Measurements from ENCODE around the gene STAB2. TPM values are rescaled to one million over a fixed set of nuclear protein-coding genes. Genes with fewer than 3 reads are reported as not detected.

Gene STAB2
- total RNA-seq, 1 donor from 2014 or later, result not detected

DNA sequence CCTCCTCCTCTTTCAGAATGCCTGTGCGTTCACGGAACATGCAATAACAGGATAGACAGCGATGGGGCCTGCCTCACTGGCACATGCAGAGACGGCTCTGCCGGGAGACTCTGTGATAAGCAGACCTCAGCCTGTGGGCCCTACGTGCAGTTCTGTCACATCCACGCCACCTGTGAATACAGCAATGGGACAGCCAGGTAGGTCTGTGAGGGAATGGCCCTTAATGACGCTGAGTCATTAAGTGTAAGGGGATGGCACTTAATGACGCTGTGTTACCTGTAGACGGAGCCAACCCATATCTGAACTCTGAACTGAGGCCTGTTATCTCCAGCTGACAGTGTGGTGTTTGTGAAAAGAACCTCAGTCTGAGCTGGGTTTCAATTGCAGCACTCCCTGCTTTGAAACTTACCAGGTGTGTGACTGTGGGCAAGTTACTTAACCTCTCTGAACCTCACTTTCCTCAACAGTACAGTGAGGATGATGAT lies 86.9 kb downstream of the STAB2 start:
- Mint-ChIP-seq H3K27me3 (ENCODE audit: insufficient read depth, low read depth) (peaks cover 8% of the 10 kb centered on the region), H3K4me1 (peaks cover 22% of the 10 kb centered on the region), H3K36me3 (no peaks in the 10 kb centered on the region), H3K27ac (no peak overlapping the region), H3K4me3 (no peak overlapping the region), H3K9me3 (no peaks in the 10 kb centered on the region)
- Histone ChIP-seq H3F3A (ENCODE audit: low read depth) (no peaks in the 10 kb centered on the region), H3K4me2 (no peak overlapping the region), H2AFZ (replicated peaks) (no peak overlapping the region), H3K9ac (no peak overlapping the region), H3K27me3 (no peaks in the 10 kb centered on the region), H3K79me2 (ENCODE audit: low read depth) (no peaks in the 10 kb centered on the region), H4K20me1 (ENCODE audit: low read depth) (no peaks in the 10 kb centered on the region), H3K4me1 (peaks cover 14% of the 10 kb centered on the region), H3K27ac (no peak overlapping the region), H3K4me3 (no peak overlapping the region), H3K36me3 (no peaks in the 10 kb centered on the region), H3K9me3 (ENCODE audit: low read depth) (no peaks in the 10 kb centered on the region)
- no peak for DNase-seq (ENCODE audit: low spot score)
- no peak for TF ChIP-seq EZH2 (IDR thresholded peaks at IDR 0.05)
- no peak for TF ChIP-seq EZH2phosphoT487 (IDR thresholded peaks at IDR 0.05)
- TF ChIP-seq, protein P1, sequence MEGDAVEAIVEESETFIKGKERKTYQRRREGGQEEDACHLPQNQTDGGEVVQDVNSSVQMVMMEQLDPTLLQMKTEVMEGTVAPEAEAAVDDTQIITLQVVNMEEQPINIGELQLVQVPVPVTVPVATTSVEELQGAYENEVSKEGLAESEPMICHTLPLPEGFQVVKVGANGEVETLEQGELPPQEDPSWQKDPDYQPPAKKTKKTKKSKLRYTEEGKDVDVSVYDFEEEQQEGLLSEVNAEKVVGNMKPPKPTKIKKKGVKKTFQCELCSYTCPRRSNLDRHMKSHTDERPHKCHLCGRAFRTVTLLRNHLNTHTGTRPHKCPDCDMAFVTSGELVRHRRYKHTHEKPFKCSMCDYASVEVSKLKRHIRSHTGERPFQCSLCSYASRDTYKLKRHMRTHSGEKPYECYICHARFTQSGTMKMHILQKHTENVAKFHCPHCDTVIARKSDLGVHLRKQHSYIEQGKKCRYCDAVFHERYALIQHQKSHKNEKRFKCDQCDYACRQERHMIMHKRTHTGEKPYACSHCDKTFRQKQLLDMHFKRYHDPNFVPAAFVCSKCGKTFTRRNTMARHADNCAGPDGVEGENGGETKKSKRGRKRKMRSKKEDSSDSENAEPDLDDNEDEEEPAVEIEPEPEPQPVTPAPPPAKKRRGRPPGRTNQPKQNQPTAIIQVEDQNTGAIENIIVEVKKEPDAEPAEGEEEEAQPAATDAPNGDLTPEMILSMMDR (IDR thresholded peaks at IDR 0.05), result no peak

DNA sequence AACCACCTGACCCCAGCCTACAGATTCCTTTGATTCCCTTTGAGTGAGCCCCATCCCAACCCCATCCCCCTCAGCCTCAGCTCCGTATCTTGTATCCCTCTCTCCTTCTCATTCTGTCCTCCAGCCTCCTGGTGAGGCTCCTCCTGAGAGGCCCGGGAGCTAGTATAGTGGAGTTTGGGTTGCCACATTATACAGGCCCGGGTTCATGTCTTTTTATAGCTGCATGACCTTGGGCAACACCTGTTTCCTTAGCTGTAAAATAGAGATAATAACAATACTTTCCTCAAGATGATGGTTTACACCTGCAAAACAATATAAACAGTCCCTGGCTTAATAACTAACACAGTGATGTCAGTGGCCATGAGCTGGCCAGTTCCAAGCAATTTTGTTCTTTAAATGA lies 89.8 kb downstream of the STAB2 start:
- Histone ChIP-seq H3K9me3 (ENCODE audit: low read depth) (no peaks in the 10 kb centered on the region), H3K4me3 (no peak overlapping the region), H2AFZ (replicated peaks) (no peak overlapping the region), H3K27ac (no peak overlapping the region), H3K4me2 (no peak overlapping the region), H3K36me3 (no peaks in the 10 kb centered on the region), H3K79me2 (ENCODE audit: low read depth) (no peaks in the 10 kb centered on the region), H3K9ac (no peak overlapping the region), H3K4me1 (no peaks in the 10 kb centered on the region), H4K20me1 (ENCODE audit: low read depth) (no peaks in the 10 kb centered on the region), H3F3A (ENCODE audit: low read depth) (no peaks in the 10 kb centered on the region), H3K27me3 (no peaks in the 10 kb centered on the region)
- Mint-ChIP-seq H3K9me3 (no peaks in the 10 kb centered on the region), H3K4me1 (peaks cover 14% of the 10 kb centered on the region), H3K36me3 (no peaks in the 10 kb centered on the region), H3K27ac (no peak overlapping the region), H3K4me3 (no peak overlapping the region), H3K27me3 (ENCODE audit: insufficient read depth, low read depth) (peaks cover 6% of the 10 kb centered on the region)
- no peak for TF ChIP-seq EZH2phosphoT487 (IDR thresholded peaks at IDR 0.05)
- TF ChIP-seq EZH2 (IDR thresholded peaks at IDR 0.05), result no peak
- TF ChIP-seq, protein P1 (IDR thresholded peaks at IDR 0.05), result no peak
- no peak for DNase-seq (ENCODE audit: low spot score)

DNA sequence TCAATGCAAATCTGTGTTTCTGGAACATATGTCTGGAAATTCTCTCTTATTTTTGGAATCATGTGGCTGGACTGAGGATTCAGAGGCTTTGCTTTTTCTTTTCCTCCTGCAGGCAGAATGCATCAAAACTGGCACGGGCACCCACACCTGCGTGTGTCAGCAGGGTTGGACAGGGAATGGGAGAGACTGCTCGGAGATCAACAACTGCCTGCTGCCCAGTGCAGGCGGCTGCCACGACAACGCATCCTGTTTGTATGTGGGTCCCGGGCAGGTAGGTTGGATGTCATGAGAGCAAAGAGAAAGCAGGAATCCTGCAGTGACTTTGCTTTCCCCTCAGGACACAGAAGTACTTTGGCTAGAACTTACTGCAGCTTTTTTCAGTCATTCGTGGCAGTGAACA lies 90.3 kb downstream of the STAB2 start:
- Mint-ChIP-seq H3K4me1 (peaks cover 14% of the 10 kb centered on the region), H3K4me3 (no peak overlapping the region), H3K9me3 (no peaks in the 10 kb centered on the region), H3K36me3 (no peaks in the 10 kb centered on the region), H3K27ac (no peak overlapping the region), H3K27me3 (ENCODE audit: insufficient read depth, low read depth) (peaks cover 6% of the 10 kb centered on the region)
- no peaks in the 10 kb centered on the region for H4K20me1 ChIP-seq (ENCODE audit: low read depth)
- no peaks in the 10 kb centered on the region for H3K27me3 ChIP-seq
- H3K27ac ChIP-seq, result no peak overlapping the region
- H3K36me3 ChIP-seq, result no peaks in the 10 kb centered on the region
- no peak overlapping the region for H3K4me2 ChIP-seq
- H3F3A ChIP-seq (ENCODE audit: low read depth), result no peaks in the 10 kb centered on the region
- H2AFZ ChIP-seq (replicated peaks), result no peak overlapping the region
- H3K4me3 ChIP-seq, result no peak overlapping the region
- no peak for TF ChIP-seq EZH2 (IDR thresholded peaks at IDR 0.05)
- no peak for TF ChIP-seq EZH2phosphoT487 (IDR thresholded peaks at IDR 0.05)
- no peaks in the 10 kb centered on the region for H3K9me3 ChIP-seq (ENCODE audit: low read depth)
- no peak for DNase-seq (ENCODE audit: low spot score)
- H3K79me2 ChIP-seq (ENCODE audit: low read depth), result no peaks in the 10 kb centered on the region
- no peaks in the 10 kb centered on the region for H3K4me1 ChIP-seq
- H3K9ac ChIP-seq, result no peak overlapping the region

DNA sequence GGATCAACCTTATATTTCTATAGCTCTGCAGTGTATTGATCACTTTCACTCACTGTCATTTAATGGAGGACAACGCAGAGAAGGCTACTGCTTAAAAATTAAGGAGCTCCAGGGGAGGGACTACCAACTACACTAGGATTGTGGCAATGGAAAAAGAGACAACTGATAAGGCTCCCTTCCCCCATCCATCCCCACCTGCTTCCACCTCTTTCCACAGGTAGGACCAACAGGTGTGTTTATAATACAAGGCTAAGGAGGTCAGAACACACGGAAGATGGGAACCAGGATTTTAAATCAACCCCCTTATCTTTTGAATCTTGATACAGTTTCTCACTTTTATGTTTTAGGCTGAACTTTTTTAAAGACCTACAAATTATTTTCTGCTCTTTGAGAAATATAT lies 90.8 kb downstream of the STAB2 start:
- no peak overlapping the region for H3K4me3 Mint-ChIP-seq
- H3K27me3 Mint-ChIP-seq (ENCODE audit: insufficient read depth, low read depth), result peaks cover 6% of the 10 kb centered on the region
- Histone ChIP-seq H3K4me3 (no peak overlapping the region), H3K4me1 (no peaks in the 10 kb centered on the region), H4K20me1 (ENCODE audit: low read depth) (no peaks in the 10 kb centered on the region), H2AFZ (replicated peaks) (no peak overlapping the region), H3K9ac (no peak overlapping the region), H3F3A (ENCODE audit: low read depth) (no peaks in the 10 kb centered on the region), H3K27me3 (no peaks in the 10 kb centered on the region), H3K79me2 (ENCODE audit: low read depth) (no peaks in the 10 kb centered on the region), H3K4me2 (no peak overlapping the region), H3K27ac (no peak overlapping the region), H3K9me3 (ENCODE audit: low read depth) (no peaks in the 10 kb centered on the region), H3K36me3 (no peaks in the 10 kb centered on the region)
- no peak for TF ChIP-seq EZH2phosphoT487 (IDR thresholded peaks at IDR 0.05)
- TF ChIP-seq, protein P1 (IDR thresholded peaks at IDR 0.05), result no peak
- TF ChIP-seq EZH2 (IDR thresholded peaks at IDR 0.05), result no peak
- H3K4me1 Mint-ChIP-seq, result peaks cover 14% of the 10 kb centered on the region
- no peak for DNase-seq (ENCODE audit: low spot score)
- no peaks in the 10 kb centered on the region for H3K36me3 Mint-ChIP-seq
- H3K27ac Mint-ChIP-seq, result no peak overlapping the region
- no peaks in the 10 kb centered on the region for H3K9me3 Mint-ChIP-seq

All from neural progenitor cell (in vitro differentiated cells).